Measurements from ENCODE around the gene PRDM15.

The PRDM15 gene, protein sequence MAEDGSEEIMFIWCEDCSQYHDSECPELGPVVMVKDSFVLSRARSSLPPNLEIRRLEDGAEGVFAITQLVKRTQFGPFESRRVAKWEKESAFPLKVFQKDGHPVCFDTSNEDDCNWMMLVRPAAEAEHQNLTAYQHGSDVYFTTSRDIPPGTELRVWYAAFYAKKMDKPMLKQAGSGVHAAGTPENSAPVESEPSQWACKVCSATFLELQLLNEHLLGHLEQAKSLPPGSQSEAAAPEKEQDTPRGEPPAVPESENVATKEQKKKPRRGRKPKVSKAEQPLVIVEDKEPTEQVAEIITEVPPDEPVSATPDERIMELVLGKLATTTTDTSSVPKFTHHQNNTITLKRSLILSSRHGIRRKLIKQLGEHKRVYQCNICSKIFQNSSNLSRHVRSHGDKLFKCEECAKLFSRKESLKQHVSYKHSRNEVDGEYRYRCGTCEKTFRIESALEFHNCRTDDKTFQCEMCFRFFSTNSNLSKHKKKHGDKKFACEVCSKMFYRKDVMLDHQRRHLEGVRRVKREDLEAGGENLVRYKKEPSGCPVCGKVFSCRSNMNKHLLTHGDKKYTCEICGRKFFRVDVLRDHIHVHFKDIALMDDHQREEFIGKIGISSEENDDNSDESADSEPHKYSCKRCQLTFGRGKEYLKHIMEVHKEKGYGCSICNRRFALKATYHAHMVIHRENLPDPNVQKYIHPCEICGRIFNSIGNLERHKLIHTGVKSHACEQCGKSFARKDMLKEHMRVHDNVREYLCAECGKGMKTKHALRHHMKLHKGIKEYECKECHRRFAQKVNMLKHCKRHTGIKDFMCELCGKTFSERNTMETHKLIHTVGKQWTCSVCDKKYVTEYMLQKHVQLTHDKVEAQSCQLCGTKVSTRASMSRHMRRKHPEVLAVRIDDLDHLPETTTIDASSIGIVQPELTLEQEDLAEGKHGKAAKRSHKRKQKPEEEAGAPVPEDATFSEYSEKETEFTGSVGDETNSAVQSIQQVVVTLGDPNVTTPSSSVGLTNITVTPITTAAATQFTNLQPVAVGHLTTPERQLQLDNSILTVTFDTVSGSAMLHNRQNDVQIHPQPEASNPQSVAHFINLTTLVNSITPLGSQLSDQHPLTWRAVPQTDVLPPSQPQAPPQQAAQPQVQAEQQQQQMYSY

GRCh38 chr21:41879190-41879998 is at the start of gene PRDM15:
Gene PRDM15 (minus strand): TSS chr21:41879344. CDS start chr21:41860363, 18,981 bp downstream.
- H3K27ac ChIP-seq (ENCODE audit: low read depth in 2 of 2, low read length in 2 of 2), result peak within 1 kb of the TSS; percentile 56 to 67
- no peaks in the 10 kb centered on the region for H3K36me3 ChIP-seq (ENCODE audit: control insufficient read depth in 2 of 2, insufficient read depth in 2 of 2, low read length in 2 of 2)
- no peaks in the 10 kb centered on the region for H3K27me3 ChIP-seq (ENCODE audit: control insufficient read depth in 2 of 2, insufficient read depth in 2 of 2, low read length in 2 of 2)
- H3K4me3 ChIP-seq (ENCODE audit: low read length in 2 of 2), result peak within 1 kb of the TSS; percentile 82 to 85
- no peaks in the 10 kb centered on the region for H3K9me3 ChIP-seq (ENCODE audit: control insufficient read depth in 2 of 2, low read length in 2 of 2)
- H3K9ac ChIP-seq (ENCODE audit: low read depth in 1 of 2, low read length in 2 of 2), result peak within 1 kb of the TSS; percentile 77 to 86
- H3K4me1 ChIP-seq (ENCODE audit: control insufficient read depth in 2 of 2, insufficient read depth in 2 of 2, low read length in 2 of 2), result peaks cover 4 to 13% of the 10 kb centered on the region in 2 donors

DNA sequence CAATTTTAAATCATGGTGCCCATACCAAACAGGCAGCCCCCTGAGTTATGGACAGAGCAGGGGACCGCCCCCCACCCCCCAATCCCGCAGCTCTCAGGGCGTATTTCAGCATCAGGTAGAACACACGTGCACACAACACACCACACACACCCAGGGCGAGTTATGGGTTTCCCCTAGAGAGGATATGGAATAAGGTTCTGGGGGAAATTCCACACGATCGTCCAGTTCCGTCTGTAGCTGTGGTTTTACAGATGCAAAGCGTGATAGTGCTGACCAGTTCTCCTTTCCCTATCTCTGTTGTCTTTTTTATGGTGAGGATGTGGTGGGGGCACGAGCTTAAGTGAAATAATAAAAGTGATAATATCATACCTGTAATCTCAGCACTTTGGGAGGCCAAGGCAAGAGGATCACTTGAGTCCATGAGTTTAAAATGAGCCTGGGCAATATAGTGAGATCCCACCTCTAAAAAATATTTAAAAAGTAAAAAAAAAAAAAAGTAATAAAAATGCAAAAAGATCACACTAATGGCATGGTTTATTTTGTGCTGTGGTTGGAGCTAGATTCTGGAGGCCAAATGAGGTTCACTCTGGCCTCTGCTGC is 49.6 kb upstream of the PRDM15 start:
- Histone ChIP-seq H3K27me3 (ENCODE audit: control insufficient read depth in 2 of 2, insufficient read depth in 2 of 2, low read length in 2 of 2) (no peaks in the 10 kb centered on the region), H3K27ac (ENCODE audit: low read depth in 2 of 2, low read length in 2 of 2) (peak overlapping the region in 1 of 2 donors; percentile 65), H3K4me1 (ENCODE audit: control insufficient read depth in 2 of 2, insufficient read depth in 2 of 2, low read length in 2 of 2) (peaks cover 15 to 26% of the 10 kb centered on the region in 2 donors), H3K4me3 (ENCODE audit: low read length in 2 of 2) (no peak overlapping the region), H3K36me3 (ENCODE audit: control insufficient read depth in 2 of 2, insufficient read depth in 2 of 2, low read length in 2 of 2) (no peaks in the 10 kb centered on the region), H3K9me3 (ENCODE audit: control insufficient read depth in 2 of 2, low read length in 2 of 2) (no peaks in the 10 kb centered on the region), H3K9ac (ENCODE audit: low read depth in 1 of 2, low read length in 2 of 2) (no peak overlapping the region)

DNA sequence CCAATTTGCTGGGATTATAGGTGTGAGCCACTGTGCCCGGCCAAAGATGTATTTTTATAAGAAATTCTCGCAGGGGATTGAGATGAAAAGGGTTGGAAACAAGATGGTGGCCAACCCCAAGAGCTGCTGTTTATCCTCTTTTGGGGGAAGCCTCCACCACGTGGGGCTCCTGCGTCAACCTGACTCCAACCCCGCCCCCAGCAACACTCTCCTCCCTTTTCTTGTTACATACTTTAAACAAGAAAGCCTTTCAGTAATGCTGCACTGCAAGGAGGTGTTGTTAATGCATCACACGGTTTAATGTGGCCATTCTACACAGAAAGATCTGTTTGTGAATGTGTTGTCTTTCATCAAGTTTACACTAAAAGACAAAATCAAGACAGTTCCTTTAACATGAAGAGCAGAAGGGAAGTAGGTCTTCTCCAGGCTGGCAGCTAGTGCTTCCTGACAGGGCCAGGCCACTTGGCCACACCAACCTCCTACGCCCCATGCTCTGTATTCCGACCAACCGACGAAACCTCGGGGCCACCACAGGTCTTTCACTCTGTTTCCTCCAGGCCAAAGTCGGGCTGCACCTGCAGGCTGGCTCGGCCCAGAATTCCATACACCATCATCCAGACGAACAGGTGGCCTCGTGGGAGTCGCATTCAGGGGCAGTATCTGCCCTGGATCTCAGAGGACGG is 48.7 kb upstream of the PRDM15 start:
- peak overlapping the region; percentile 17 to 65 for H3K27ac ChIP-seq (ENCODE audit: low read depth in 2 of 2, low read length in 2 of 2)
- no peak overlapping the region for H3K4me3 ChIP-seq (ENCODE audit: low read length in 2 of 2)
- no peaks in the 10 kb centered on the region for H3K9me3 ChIP-seq (ENCODE audit: control insufficient read depth in 2 of 2, low read length in 2 of 2)
- no peak overlapping the region for H3K9ac ChIP-seq (ENCODE audit: low read depth in 1 of 2, low read length in 2 of 2)
- no peaks in the 10 kb centered on the region for H3K36me3 ChIP-seq (ENCODE audit: control insufficient read depth in 2 of 2, insufficient read depth in 2 of 2, low read length in 2 of 2)
- H3K4me1 ChIP-seq (ENCODE audit: control insufficient read depth in 2 of 2, insufficient read depth in 2 of 2, low read length in 2 of 2), result peaks cover 12 to 24% of the 10 kb centered on the region in 2 donors
- no peaks in the 10 kb centered on the region for H3K27me3 ChIP-seq (ENCODE audit: control insufficient read depth in 2 of 2, insufficient read depth in 2 of 2, low read length in 2 of 2)

DNA sequence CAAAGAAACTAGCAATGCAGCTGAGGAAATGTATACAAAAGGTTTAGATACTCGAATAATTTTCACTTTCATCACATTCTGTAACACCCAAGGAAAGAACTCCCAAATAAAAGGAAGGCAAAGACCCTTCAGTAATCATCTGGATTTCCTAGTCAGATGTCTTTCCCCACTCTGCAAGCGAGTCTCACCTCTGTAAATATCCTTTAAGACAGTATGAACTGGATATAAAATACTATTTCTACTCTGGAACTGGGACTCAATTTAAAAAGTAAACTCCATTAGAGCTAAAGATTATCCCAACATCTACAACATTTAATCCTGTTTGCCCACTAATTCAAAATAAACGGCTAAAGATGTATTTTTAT is 47.6 kb upstream of the PRDM15 start:
- no peaks in the 10 kb centered on the region for H3K27me3 ChIP-seq (ENCODE audit: control insufficient read depth in 2 of 2, insufficient read depth in 2 of 2, low read length in 2 of 2)
- H3K27ac ChIP-seq (ENCODE audit: low read depth in 2 of 2, low read length in 2 of 2), result peak overlapping the region; percentile 91 to 92
- peak overlapping the region; percentile 83 for H3K9ac ChIP-seq (ENCODE audit: low read depth in 1 of 2, low read length in 2 of 2)
- H3K4me1 ChIP-seq (ENCODE audit: control insufficient read depth in 2 of 2, insufficient read depth in 2 of 2, low read length in 2 of 2), result peaks cover 12 to 18% of the 10 kb centered on the region in 2 donors
- peak overlapping the region; percentile 83 to 85 for H3K4me3 ChIP-seq (ENCODE audit: low read length in 2 of 2)
- H3K9me3 ChIP-seq (ENCODE audit: control insufficient read depth in 2 of 2, low read length in 2 of 2), result no peaks in the 10 kb centered on the region
- H3K36me3 ChIP-seq (ENCODE audit: control insufficient read depth in 2 of 2, insufficient read depth in 2 of 2, low read length in 2 of 2), result no peaks in the 10 kb centered on the region

GRCh38 chr21:41926117-41926806 is 47.1 kb upstream of the PRDM15 start:
- Histone ChIP-seq H3K27ac (ENCODE audit: low read depth in 2 of 2, low read length in 2 of 2) (peak overlapping the region; percentile 91 to 92), H3K9me3 (ENCODE audit: control insufficient read depth in 2 of 2, low read length in 2 of 2) (no peaks in the 10 kb centered on the region), H3K36me3 (ENCODE audit: control insufficient read depth in 2 of 2, insufficient read depth in 2 of 2, low read length in 2 of 2) (no peaks in the 10 kb centered on the region), H3K4me1 (ENCODE audit: control insufficient read depth in 2 of 2, insufficient read depth in 2 of 2, low read length in 2 of 2) (peaks cover 12 to 18% of the 10 kb centered on the region in 2 donors), H3K4me3 (ENCODE audit: low read length in 2 of 2) (peak overlapping the region; percentile 83 to 85), H3K27me3 (ENCODE audit: control insufficient read depth in 2 of 2, insufficient read depth in 2 of 2, low read length in 2 of 2) (no peaks in the 10 kb centered on the region), H3K9ac (ENCODE audit: low read depth in 1 of 2, low read length in 2 of 2) (peak overlapping the region; percentile 83)

DNA sequence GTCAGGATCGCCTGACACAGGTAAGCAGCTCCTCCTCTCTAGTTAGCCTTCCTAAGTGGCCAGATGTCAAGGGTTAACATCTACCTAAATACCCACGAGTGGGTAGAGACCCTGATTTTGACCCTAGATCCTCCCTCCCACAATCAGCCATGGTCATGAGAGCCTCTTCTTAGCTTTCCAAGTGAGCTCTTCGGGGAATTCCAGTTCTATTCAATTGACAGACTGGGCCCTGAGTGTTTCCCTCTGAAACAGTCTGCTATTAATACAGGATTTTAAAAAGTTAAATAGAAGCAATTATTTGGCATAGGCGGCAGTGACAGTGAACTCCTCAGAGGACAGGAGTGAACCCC is 46.6 kb upstream of the PRDM15 start:
- no peaks in the 10 kb centered on the region for H3K36me3 ChIP-seq (ENCODE audit: control insufficient read depth in 2 of 2, insufficient read depth in 2 of 2, low read length in 2 of 2)
- H3K9me3 ChIP-seq (ENCODE audit: control insufficient read depth in 2 of 2, low read length in 2 of 2), result no peaks in the 10 kb centered on the region
- H3K27ac ChIP-seq (ENCODE audit: low read depth in 2 of 2, low read length in 2 of 2), result peak overlapping the region; percentile 91 to 92
- peaks cover 12 to 18% of the 10 kb centered on the region in 2 donors for H3K4me1 ChIP-seq (ENCODE audit: control insufficient read depth in 2 of 2, insufficient read depth in 2 of 2, low read length in 2 of 2)
- H3K27me3 ChIP-seq (ENCODE audit: control insufficient read depth in 2 of 2, insufficient read depth in 2 of 2, low read length in 2 of 2), result no peaks in the 10 kb centered on the region
- peak overlapping the region; percentile 83 for H3K9ac ChIP-seq (ENCODE audit: low read depth in 1 of 2, low read length in 2 of 2)
- peak overlapping the region; percentile 83 to 85 for H3K4me3 ChIP-seq (ENCODE audit: low read length in 2 of 2)

- Histone ChIP-seq H3K27me3 (ENCODE audit: control insufficient read depth in 2 of 2, insufficient read depth in 2 of 2, low read length in 2 of 2) (no peaks in the 10 kb centered on the region), H3K4me3 (ENCODE audit: low read length in 2 of 2) (no peak overlapping the region), H3K9ac (ENCODE audit: low read depth in 1 of 2, low read length in 2 of 2) (no peak overlapping the region), H3K4me1 (ENCODE audit: control insufficient read depth in 2 of 2, insufficient read depth in 2 of 2, low read length in 2 of 2) (peaks cover 12 to 18% of the 10 kb centered on the region in 2 donors), H3K9me3 (ENCODE audit: control insufficient read depth in 2 of 2, low read length in 2 of 2) (no peaks in the 10 kb centered on the region), H3K27ac (ENCODE audit: low read depth in 2 of 2, low read length in 2 of 2) (peak overlapping the region in 1 of 2 donors; percentile 48), H3K36me3 (ENCODE audit: control insufficient read depth in 2 of 2, insufficient read depth in 2 of 2, low read length in 2 of 2) (no peaks in the 10 kb centered on the region)
These were observed 45.2 kb upstream of the PRDM15 start for GRCh38 chr21:41924368-41924754.

- Histone ChIP-seq H3K4me1 (ENCODE audit: control insufficient read depth in 2 of 2, insufficient read depth in 2 of 2, low read length in 2 of 2) (peaks cover 12 to 18% of the 10 kb centered on the region in 2 donors), H3K4me3 (ENCODE audit: low read length in 2 of 2) (no peak overlapping the region), H3K9me3 (ENCODE audit: control insufficient read depth in 2 of 2, low read length in 2 of 2) (no peaks in the 10 kb centered on the region), H3K9ac (ENCODE audit: low read depth in 1 of 2, low read length in 2 of 2) (no peak overlapping the region), H3K27ac (ENCODE audit: low read depth in 2 of 2, low read length in 2 of 2) (peak overlapping the region; percentile 48 to 71), H3K36me3 (ENCODE audit: control insufficient read depth in 2 of 2, insufficient read depth in 2 of 2, low read length in 2 of 2) (no peaks in the 10 kb centered on the region), H3K27me3 (ENCODE audit: control insufficient read depth in 2 of 2, insufficient read depth in 2 of 2, low read length in 2 of 2) (no peaks in the 10 kb centered on the region)
These were observed 44.7 kb upstream of the PRDM15 start for GRCh38 chr21:41923631-41924367.
